Measurements from ENCODE around the gene SOX18. TPM values are rescaled to one million over a fixed set of nuclear protein-coding genes. Genes with fewer than 3 reads are reported as not detected.
A peak's percentile ranks its signal among the peaks of the same experiment; 100 is the strongest.

The SOX18 gene
- total and polyA plus RNA-seq, 2 of the 13 experiments (the other 11 are each of a cell fraction or from before 2014, with no cell fraction given), result 1.6 to 1.9 TPM

DNA sequence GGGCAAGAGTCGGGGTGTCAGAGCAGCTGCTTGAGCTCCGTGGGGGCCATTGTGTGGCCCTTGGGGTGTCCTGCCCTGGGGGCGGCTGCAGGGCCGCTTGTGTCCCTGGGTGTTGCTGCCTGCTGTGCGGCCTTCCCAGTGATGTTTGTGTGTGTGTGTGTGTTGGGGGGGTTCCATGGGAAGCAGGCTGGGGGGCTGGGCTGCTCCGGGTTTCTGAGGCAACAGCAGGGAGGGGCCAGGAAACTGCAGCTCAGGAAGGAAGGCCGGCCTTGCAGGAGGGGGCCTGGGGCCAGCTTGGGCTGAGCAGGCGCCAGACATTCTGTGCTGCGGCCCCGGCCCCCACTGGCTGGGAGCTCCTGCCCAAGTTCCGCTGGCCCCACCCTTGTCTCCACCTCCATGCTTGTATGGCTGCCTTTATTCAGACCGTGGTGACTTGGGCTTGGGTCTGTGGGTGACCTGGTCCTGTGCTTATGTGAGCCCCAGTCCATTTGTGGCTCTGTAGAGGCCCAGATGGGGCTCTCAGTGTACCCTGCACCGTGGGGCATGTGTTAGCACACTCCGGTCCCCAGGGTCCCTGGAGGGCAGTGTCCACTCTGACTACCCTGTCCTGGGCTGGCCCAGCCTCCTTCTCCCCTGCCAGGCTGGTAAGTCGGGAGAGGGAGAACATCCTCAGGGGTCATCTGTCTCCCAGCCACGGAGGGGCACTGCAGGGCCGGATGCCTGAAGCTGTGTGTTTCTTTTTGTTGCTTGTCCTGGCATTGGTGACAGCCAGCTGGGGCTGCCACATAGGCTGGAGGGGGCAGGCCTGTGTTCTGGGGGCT, 4.6 kb upstream of the SOX18 start (continued):
- TF ChIP-seq, protein P1, sequence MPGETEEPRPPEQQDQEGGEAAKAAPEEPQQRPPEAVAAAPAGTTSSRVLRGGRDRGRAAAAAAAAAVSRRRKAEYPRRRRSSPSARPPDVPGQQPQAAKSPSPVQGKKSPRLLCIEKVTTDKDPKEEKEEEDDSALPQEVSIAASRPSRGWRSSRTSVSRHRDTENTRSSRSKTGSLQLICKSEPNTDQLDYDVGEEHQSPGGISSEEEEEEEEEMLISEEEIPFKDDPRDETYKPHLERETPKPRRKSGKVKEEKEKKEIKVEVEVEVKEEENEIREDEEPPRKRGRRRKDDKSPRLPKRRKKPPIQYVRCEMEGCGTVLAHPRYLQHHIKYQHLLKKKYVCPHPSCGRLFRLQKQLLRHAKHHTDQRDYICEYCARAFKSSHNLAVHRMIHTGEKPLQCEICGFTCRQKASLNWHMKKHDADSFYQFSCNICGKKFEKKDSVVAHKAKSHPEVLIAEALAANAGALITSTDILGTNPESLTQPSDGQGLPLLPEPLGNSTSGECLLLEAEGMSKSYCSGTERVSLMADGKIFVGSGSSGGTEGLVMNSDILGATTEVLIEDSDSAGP (CRISPR knock-in tag; IDR thresholded peaks at IDR 0.05; ENCODE audit: borderline replicate concordance), result peak; percentile 77
- TF ChIP-seq, protein P2, sequence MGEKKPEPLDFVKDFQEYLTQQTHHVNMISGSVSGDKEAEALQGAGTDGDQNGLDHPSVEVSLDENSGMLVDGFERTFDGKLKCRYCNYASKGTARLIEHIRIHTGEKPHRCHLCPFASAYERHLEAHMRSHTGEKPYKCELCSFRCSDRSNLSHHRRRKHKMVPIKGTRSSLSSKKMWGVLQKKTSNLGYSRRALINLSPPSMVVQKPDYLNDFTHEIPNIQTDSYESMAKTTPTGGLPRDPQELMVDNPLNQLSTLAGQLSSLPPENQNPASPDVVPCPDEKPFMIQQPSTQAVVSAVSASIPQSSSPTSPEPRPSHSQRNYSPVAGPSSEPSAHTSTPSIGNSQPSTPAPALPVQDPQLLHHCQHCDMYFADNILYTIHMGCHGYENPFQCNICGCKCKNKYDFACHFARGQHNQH (CRISPR knock-in tag; IDR thresholded peaks at IDR 0.05), result peak; percentile 90
- TF ChIP-seq RFXAP (CRISPR knock-in tag; IDR thresholded peaks at IDR 0.05; ENCODE audit: borderline replicate concordance) (peak; percentile 62; the same call in 1 of the 2 replicates), SKI (IDR thresholded peaks at IDR 0.05; ENCODE audit: partially characterized antibody) (peak; percentile 23), TEAD2 (CRISPR knock-in tag; IDR thresholded peaks at IDR 0.05) (0 out of 2 replicates have a peak, but pooled peaks have one; percentile 42), KLF9 (CRISPR knock-in tag; IDR thresholded peaks at IDR 0.05; ENCODE audit: low read depth) (peak; percentile 89; the same call in 1 of the 2 replicates), SAP130 (CRISPR knock-in tag; IDR thresholded peaks at IDR 0.05; ENCODE audit: low read depth) (peak; percentile 93), PAXIP1 (CRISPR knock-in tag; conservative IDR thresholded peaks at IDR 0.05) (peak; percentile 80), ZBTB21 (CRISPR knock-in tag; IDR thresholded peaks at IDR 0.05) (no peak; the same call in none of the 2 replicates), ZSCAN29 (CRISPR knock-in tag; conservative IDR thresholded peaks at IDR 0.05) (no peak), ZNF607 (CRISPR knock-in tag; IDR thresholded peaks at IDR 0.05; ENCODE audit: borderline replicate concordance) (peak; percentile 93; the same call in 1 of the 2 replicates), HMG20A (CRISPR knock-in tag; IDR thresholded peaks at IDR 0.05; ENCODE audit: borderline replicate concordance) (0 out of 2 replicates have a peak, but pooled peaks have one; percentile 8), ZNF572 (CRISPR knock-in tag; IDR thresholded peaks at IDR 0.05) (peak; percentile 52; the same call in 1 of the 2 replicates), KMT2B (CRISPR knock-in tag; IDR thresholded peaks at IDR 0.05) (peak; percentile 52; the same call in 1 of the 2 replicates), ZSCAN20 (CRISPR knock-in tag; IDR thresholded peaks at IDR 0.05; ENCODE audit: borderline replicate concordance) (peak; percentile 84; the same call in 1 of the 2 replicates), TERF1 (CRISPR knock-in tag; IDR thresholded peaks at IDR 0.05) (no peak), HNF1B (CRISPR knock-in tag; IDR thresholded peaks at IDR 0.05) (peak; percentile 81; the same call in 1 of the 2 replicates)

Data from HepG2 (cell line).